Mesothelial cell of epicardium (in vitro differentiated cells): Measurements from ENCODE around the gene DGKB. TPM values are rescaled to one million over a fixed set of nuclear protein-coding genes. Genes with fewer than 3 reads are reported as not detected.

Source experiments
- DNase-seq, 2 experiments: peaks; one replicate each; pipeline ENCODE4 v3.0.0; 2021; ENCODE audit warnings: low spot score in 2 of 2; ENCODE audit not compliant: unreplicated experiment in 2 of 2
- H3K27ac Mint-ChIP-seq: 2 replicates; pipeline ENCODE4 v1.8.0; 2021; ENCODE audit warnings: mixed read lengths
- H3K27me3 Mint-ChIP-seq: 2 replicates; pipeline ENCODE4 v1.8.0; 2021; ENCODE audit warnings: low read depth, mixed read lengths
- H3K36me3 Mint-ChIP-seq: 2 replicates; pipeline ENCODE4 v1.8.0; 2021; ENCODE audit warnings: mixed read lengths
- H3K4me1 Mint-ChIP-seq: 2 replicates; pipeline ENCODE4 v1.8.0; 2021; ENCODE audit warnings: mixed read lengths
- H3K4me3 Mint-ChIP-seq: 2 replicates; pipeline ENCODE4 v1.8.0; 2021; ENCODE audit warnings: mild to moderate bottlenecking, moderate library complexity, mixed read lengths
- H3K9me3 Mint-ChIP-seq: 2 replicates; pipeline ENCODE4 v1.8.0; 2021; ENCODE audit warnings: mixed read lengths
- CTCF ChIP-seq: fragments of 200-600 bp; sonication (generic); IDR thresholded peaks from one replicate; pipeline ENCODE4 v1.5.0; 2021; ENCODE audit warnings: antibody characterized with exemption; ENCODE audit not compliant: unreplicated experiment
- total RNA-seq: library from RNA; stranded (reverse); gene quantifications from 3 replicates; pipeline ENCODE4 v1.2.1, GENCODE V29; 2021

Gene DGKB
- total RNA-seq, 1 donor from 2014 or later = 3.9 TPM

GRCh38 chr7:14626076-14626475 lies 276.5 kb downstream of the DGKB start:
- peaks cover 2% of the 10 kb centered on the region for H3K27me3 Mint-ChIP-seq
- H3K27ac Mint-ChIP-seq = no peak overlapping the region
- DNase-seq = no peak
- H3K4me1 Mint-ChIP-seq = no peaks in the 10 kb centered on the region
- no peak overlapping the region for H3K4me3 Mint-ChIP-seq
- no peaks in the 10 kb centered on the region for H3K9me3 Mint-ChIP-seq
- H3K36me3 Mint-ChIP-seq = no peaks in the 10 kb centered on the region
- TF ChIP-seq CTCF = no peak

- peaks cover 2% of the 10 kb centered on the region for H3K27me3 Mint-ChIP-seq
- DNase-seq = no peak
- no peaks in the 10 kb centered on the region for H3K36me3 Mint-ChIP-seq
- H3K4me3 Mint-ChIP-seq = no peak overlapping the region
- no peak overlapping the region for H3K27ac Mint-ChIP-seq
- no peaks in the 10 kb centered on the region for H3K9me3 Mint-ChIP-seq
- no peaks in the 10 kb centered on the region for H3K4me1 Mint-ChIP-seq
- no peak for TF ChIP-seq CTCF
Measured at GRCh38 chr7:14622559-14622958, 280.0 kb downstream of the DGKB start.

- H3K4me3 Mint-ChIP-seq = no peak overlapping the region
- H3K27me3 Mint-ChIP-seq = no peaks in the 10 kb centered on the region
- no peak overlapping the region for H3K27ac Mint-ChIP-seq
- no peak for DNase-seq
- TF ChIP-seq CTCF = no peak
- peaks cover 10% of the 10 kb centered on the region for H3K9me3 Mint-ChIP-seq
- H3K36me3 Mint-ChIP-seq = no peaks in the 10 kb centered on the region
- peaks cover 4% of the 10 kb centered on the region for H3K4me1 Mint-ChIP-seq
Measured at GRCh38 chr7:14606101-14606500, 296.4 kb downstream of the DGKB start.

- TF ChIP-seq CTCF = no peak
- Mint-ChIP-seq H3K4me1 (peaks cover 4% of the 10 kb centered on the region), H3K27ac (no peak overlapping the region), H3K27me3 (no peaks in the 10 kb centered on the region), H3K4me3 (no peak overlapping the region), H3K36me3 (no peaks in the 10 kb centered on the region), H3K9me3 (peaks cover 4% of the 10 kb centered on the region)
- no peak for DNase-seq
Measured at GRCh38 chr7:14604606-14605005, 297.9 kb downstream of the DGKB start.

GRCh38 chr7:14602851-14603250 lies 299.7 kb downstream of the DGKB start:
- H3K27ac Mint-ChIP-seq = no peak overlapping the region
- TF ChIP-seq CTCF = no peak
- H3K27me3 Mint-ChIP-seq = no peaks in the 10 kb centered on the region
- H3K4me3 Mint-ChIP-seq = no peak overlapping the region
- no peaks in the 10 kb centered on the region for H3K36me3 Mint-ChIP-seq
- no peak for DNase-seq
- no peaks in the 10 kb centered on the region for H3K9me3 Mint-ChIP-seq
- H3K4me1 Mint-ChIP-seq = peaks cover 4% of the 10 kb centered on the region

- TF ChIP-seq CTCF = no peak
- Mint-ChIP-seq H3K27me3 (no peaks in the 10 kb centered on the region), H3K27ac (no peak overlapping the region), H3K4me3 (no peak overlapping the region), H3K4me1 (peaks cover 4% of the 10 kb centered on the region), H3K36me3 (no peaks in the 10 kb centered on the region), H3K9me3 (no peaks in the 10 kb centered on the region)
- DNase-seq = no peak
Measured at GRCh38 chr7:14600766-14601367, 301.7 kb downstream of the DGKB start.
